Measurements from ENCODE around the gene ENTPD7. TPM values are rescaled to one million over a fixed set of nuclear protein-coding genes. Genes with fewer than 3 reads are reported as not detected.

The ENTPD7 gene
- total and polyA plus RNA-seq, 2 experiments from 2014 or later = 5.1 to 6.7 TPM

- Histone ChIP-seq H3K9me3 (ENCODE audit: low read depth) (no peaks in the 10 kb centered on the region), H3K36me3 (peaks cover 69% of the 10 kb centered on the region), H3K4me1 (ENCODE audit: low read depth) (no peaks in the 10 kb centered on the region), H3K27me3 (no peaks in the 10 kb centered on the region), H3K27ac (no peak overlapping the region), H3K4me3 (no peak overlapping the region)
- TF ChIP-seq CTCF (IDR thresholded peaks at IDR 0.05; ENCODE audit: low read depth, low read length) = no peak
- DNase-seq (ENCODE audit: low read depth in 1 of 2, low spot score in 1 of 2) = no peak
Observed at GRCh38 chr10:99750641-99751040, 91.3 kb downstream of the ENTPD7 start.

- TF ChIP-seq CTCF (IDR thresholded peaks at IDR 0.05; ENCODE audit: low read depth, low read length) = no peak
- H3K36me3 ChIP-seq = peaks cover 51% of the 10 kb centered on the region
- H3K4me1 ChIP-seq (ENCODE audit: low read depth) = no peaks in the 10 kb centered on the region
- H3K27ac ChIP-seq = no peak overlapping the region
- H3K9me3 ChIP-seq (ENCODE audit: low read depth) = no peaks in the 10 kb centered on the region
- no peaks in the 10 kb centered on the region for H3K27me3 ChIP-seq
- no peak for DNase-seq (ENCODE audit: low read depth in 1 of 2, low spot score in 1 of 2)
- no peak overlapping the region for H3K4me3 ChIP-seq
Observed at GRCh38 chr10:99754670-99755069, 95.4 kb downstream of the ENTPD7 start.

Other genes starting within 250 kb of the ENTPD7 start
- gene GOT1, start 228.9 kb upstream of the ENTPD7 start, total RNA-seq = 114 and 142 TPM in 2 replicates
- gene GOT1, start 228.9 kb upstream of the ENTPD7 start, polyA plus RNA-seq = 243 and 245 TPM in 2 replicates
- not detected in 2 replicates for gene NKX2-3, start 126.6 kb upstream of the ENTPD7 start, total RNA-seq
- gene NKX2-3, start 126.6 kb upstream of the ENTPD7 start, polyA plus RNA-seq = 0.39 TPM in 1 of 2 replicates, not detected in the other
- gene SLC25A28, start 39.1 kb upstream of the ENTPD7 start, total RNA-seq = 15.3 and 34.5 TPM in 2 replicates
- gene SLC25A28, start 39.1 kb upstream of the ENTPD7 start, polyA plus RNA-seq = 33.9 and 41.4 TPM in 2 replicates
- gene COX15, start 72.6 kb downstream of the ENTPD7 start, total RNA-seq = 32.2 and 33.8 TPM in 2 replicates
- gene COX15, start 72.6 kb downstream of the ENTPD7 start, polyA plus RNA-seq = 33.0 and 44.1 TPM in 2 replicates
- gene CUTC, start 72.7 kb downstream of the ENTPD7 start, total RNA-seq = 25.9 and 52.0 TPM in 2 replicates
- gene CUTC, start 72.7 kb downstream of the ENTPD7 start, polyA plus RNA-seq = 33.7 and 47.6 TPM in 2 replicates
- 0.07 and 0.86 TPM in 2 replicates for gene ABCC2, start 123.1 kb downstream of the ENTPD7 start, total RNA-seq
- 0.12 and 0.92 TPM in 2 replicates for gene ABCC2, start 123.1 kb downstream of the ENTPD7 start, polyA plus RNA-seq

Data from cardiac muscle cell (in vitro differentiated cells and primary cell).